Measurements from ENCODE around the gene ISM2.
A peak's percentile ranks its signal among the peaks of the same experiment; 100 is the strongest.

ISM2 gene

DNA sequence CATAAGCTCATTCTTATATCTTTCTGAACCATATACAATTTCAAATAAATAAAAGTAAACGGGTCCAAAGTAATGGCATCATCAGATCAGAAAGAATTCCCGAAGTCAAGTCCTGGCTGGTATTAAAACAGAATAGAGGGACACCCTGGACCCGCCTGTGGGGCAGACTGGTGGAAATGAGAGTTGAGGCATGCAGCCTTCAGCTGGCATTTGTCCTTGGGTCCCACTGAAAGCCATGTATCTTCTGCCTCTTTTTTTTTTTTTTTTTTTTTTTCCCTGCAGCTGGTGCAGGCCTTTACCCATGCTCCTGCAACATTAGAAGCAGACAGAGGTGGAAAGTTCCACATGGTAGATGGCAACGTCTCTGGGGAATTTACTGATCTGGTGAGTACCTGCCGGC is 30.8 kb downstream of the ISM2 start:
- DNase-seq (ENCODE audit: low read depth): no peak

DNA sequence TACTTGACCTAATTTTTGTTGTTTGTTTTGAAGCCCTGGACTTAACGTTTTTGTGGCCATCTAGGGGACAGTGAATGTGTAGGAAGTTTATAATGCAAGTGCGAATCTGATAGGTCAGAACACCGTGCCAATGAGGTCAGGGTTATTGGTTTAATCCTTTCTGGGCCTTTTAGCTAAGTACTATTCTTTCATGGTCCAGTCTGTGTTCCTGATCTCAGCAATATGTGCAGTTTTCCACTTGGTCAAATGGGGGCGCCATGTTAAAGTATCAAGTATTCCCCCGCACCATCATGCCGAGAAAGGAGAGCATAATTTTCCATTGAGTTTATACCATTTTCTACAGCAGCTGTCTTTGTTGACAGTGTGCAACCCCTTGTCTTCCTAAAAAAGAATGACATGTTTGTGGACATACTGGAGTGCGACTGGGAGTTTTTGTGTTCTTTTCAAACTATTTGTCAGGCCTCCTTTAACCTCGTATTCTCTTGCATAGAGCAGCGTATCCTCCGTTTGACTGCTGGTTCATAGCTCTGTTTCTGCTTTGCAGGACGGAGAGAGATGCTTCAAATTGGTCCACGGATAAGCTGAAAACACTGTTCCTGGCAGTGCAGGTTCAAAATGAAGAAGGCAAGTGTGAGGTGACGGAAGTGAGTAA is 39.4 kb downstream of the ISM2 start:
- DNase-seq (ENCODE audit: low read depth): peak; percentile 27

DNA sequence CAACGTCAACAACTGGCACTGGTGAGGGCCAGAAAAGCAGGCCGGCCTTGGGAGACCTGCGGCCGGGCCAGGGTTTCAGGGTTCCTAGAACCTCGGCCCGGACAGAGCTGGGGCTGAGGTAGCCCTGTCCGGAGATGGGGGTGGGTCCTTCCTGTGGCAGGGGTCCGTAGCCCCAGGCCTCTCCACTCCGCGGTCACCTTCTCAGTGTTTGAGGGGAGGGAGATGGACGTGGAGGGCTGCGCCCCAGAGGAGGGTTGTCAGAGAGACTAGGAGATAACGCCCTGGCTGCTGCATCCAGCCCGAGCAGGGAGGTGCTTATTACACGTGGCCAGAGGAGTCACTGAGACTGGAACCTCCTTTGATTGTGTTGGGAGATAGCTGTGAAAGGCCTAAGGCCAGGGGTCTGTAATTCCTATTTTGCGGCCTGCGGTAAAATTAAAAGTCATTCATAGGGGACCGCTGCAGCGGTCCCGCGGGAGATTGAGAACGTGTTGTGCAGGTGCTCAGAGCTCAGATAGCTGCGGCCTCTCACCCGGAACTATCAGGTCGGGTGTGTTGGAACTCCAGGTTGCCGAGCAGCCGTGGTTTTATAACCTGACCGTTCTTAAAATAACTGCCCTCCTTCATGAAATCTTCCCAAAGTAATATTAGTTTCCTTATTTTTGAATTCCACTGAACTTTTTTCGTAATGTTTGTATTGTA is 40.2 kb downstream of the ISM2 start:
- peak; percentile 17 for DNase-seq (ENCODE audit: low read depth)

DNA sequence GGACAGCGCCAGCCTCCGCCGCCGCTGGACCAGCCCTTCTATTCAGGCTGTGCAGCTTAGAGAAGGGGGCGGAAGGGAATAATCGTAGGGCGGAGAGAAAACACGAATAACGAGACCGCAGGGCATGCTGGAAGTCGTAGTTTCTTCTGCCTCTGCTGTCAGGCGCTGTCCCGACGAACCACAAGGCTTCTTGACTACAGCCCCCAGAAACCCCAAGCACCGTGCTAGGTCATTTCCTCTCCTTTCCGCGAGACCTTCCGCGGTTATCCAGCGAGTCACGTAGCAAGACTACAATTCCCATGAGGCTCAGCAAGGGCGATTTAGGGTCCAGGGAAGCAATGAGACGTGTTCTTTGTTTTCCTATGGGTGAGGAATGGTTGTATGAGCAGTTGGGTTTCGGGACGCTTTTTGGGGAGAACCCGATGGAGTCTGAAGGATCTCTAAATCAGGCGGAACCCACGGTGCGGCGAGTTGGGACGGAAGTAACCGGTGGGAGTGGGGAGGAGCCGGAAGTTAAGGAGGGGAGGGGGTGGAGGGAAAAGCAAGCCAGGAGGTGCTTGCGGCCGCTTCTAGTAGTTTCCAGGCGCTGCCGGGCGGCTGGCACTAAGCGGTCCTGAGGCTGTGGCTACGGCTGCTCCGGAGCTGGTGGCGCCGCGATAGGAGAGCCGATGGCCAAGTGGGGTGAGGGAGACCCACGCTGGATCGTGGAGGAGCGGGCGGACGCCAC is 40.9 kb downstream of the ISM2 start, which contains the start of the genes AHSA1 and VIPAS39:
Gene AHSA1, plus strand, starts transcription at position 572 of the 727 bp plus-strand sequence. Its CDS starts 97 bp downstream, at position 669.
Gene VIPAS39, minus strand, starts transcription at position 80 of the 727 bp plus-strand sequence. CDS start 3,499 bp downstream, outside the sequence.
- DNase-seq (ENCODE audit: low read depth): peak; percentile 92

DNA sequence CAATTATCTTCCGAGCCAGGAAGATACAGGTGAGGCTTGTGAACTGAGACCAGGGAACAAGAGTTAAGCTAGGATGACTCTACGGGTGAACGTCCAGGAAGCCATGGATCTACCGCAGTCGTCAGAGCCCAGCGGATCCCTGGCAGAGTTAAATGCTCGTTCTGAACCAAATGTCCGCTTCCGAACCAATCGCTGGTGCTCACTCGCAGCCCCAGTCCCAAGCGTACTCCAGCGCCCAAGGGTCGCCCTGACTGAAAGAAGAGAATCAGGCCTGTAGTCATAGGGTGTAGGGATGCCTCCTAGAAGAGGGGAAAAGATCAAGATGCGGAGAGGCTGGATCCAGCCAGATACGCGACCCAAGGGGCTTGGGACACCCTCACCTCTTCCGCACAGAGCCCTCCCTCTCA is 41.5 kb downstream of the ISM2 start:
- no peak for DNase-seq (ENCODE audit: low read depth)

DNA sequence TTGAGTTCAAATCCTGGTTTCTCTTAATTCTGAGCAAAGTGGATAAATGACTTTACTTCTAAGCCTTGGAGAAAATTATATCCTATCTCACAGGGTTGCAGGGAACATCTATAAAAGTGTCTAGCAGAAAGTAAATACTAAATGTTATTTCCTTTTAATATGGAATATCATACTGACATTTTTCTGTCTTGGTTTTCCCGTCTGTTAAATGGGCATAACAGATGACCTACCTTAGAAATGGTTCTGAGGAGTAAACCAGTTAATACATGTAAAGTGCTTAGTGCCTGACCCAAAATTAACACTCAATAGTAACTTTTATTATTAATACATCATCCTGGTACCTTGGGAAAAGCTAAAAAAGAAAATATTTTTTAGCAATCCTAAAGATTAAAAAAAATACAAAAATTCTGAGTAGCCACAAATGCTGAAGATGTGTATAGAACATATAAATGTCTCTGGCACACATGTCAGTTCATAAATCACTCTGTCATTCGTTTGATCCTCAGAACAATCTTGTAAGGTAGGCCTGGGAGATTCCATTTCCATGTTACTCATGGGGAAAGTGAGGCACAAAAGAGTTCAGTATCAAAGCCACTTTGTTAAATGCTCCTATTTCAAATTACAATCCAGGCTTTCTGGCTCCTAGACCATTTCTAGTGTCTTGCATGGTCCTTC is 42.5 kb downstream of the ISM2 start:
- no peak for DNase-seq (ENCODE audit: low read depth)

DNA sequence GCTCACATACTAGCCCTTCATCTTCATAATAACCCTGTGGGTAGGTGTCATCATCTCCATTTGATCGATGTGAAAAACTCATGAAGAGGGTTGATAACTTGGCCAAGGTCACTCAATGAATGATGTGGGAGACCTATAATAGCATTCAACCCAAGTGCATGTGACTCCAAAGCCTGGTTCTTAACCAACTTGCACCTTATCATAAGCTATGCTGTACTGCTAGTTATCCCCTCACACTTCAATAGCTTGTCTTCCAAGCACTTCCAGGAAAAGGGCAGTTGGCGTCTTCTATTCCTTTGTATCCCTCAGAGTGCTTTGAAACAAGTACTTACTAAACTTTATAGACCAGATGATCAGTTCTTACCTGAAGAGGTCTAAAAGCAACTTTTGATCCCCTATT is 56.4 kb downstream of the ISM2 start:
- no peak for DNase-seq (ENCODE audit: low read depth)

DNA sequence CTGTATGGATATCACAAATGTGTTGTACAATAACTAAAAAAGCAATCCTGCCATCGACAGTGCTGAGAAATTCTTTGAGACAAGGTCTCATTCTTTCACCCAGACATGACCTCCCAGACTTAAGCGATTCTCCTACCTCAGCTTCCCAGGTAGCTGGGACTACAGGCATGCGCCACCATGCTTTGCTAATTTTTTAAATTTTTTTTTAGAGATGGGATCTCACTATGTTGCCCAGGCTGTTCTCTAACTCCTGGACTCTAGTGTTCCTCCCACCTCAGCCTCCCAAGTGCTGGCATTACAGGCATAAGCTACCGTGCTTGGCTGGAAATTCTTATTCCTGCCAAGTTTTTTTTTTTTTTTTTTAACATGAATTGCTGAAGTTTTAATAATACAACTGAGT is 58.8 kb downstream of the ISM2 start:
- DNase-seq (ENCODE audit: low read depth): no peak

DNA sequence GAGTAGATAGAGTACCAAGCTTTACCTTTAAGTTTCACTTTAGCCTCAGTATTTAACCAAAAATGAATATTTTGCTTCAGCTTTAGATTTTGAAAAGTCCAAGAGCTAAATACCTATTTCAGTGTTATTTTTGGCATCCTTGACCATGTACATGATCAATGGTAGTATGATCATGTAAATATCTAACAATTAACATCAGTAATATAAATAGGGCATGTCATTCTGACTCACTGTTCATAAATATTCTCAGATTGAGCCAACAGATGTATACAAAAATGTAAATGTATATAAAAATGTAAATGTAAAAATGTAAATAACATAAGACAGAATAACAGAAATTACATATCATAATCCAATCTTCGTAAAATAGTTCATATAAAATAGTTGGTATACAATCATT is 60.0 kb downstream of the ISM2 start:
- DNase-seq (ENCODE audit: low read depth): no peak

DNA sequence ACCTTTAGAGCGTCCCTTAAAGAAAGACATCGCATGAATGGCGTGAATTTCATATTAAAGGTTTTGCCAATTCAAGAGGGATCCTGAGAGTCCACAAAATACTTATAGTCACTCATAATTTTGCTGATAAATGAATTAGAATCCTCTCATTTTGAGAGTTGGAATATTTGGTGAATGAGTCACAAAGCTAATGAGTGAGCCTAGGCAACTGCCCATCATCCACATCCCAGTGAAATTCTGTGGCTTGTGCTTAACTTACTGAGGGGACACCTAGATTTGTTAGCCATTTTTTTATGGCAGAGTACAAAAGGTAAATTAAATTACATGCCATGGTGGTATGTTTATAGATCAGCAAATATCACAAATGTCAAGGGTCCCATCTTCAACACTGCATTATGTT is 62.6 kb downstream of the ISM2 start:
- no peak for DNase-seq (ENCODE audit: low read depth)

DNA sequence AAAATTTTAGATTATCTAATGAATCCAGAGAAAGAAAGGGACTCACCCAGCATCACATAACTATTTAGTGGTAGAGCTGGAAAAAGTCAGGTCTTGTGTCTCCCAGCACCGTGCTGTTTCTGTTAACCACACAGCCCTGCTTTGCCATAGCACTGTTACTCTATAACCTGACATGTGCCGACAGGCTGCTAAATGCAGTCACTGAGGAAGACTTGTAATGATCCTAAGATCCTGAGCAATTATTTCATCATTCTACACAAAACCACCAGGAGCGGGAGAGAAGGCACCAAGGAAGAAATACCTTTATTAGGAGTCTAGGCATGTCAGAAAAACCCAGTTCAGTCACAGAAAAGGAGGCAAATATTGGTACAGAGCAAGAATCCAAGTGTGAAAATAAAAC is 72.2 kb downstream of the ISM2 start:
- no peak for DNase-seq (ENCODE audit: low read depth)

DNA sequence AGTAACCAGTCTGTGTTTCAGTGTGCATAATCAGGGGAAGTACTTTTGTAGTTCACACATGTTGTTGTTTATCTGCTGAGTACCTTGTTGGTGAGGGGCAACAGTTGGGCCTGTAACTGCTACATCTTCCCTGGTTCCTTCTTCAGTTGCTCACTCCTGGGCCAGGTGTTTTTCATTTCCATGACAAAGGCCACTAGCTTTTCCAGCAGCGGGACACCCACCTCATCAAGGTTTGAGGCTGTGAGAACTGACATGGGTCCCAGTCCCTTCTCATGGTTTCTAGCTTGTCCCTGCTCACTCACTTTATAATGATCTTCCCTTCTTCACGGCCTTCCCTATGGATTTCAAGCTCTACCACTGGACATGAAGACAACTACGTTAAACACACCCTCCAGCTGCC is 73.8 kb downstream of the ISM2 start:
- DNase-seq (ENCODE audit: low read depth): no peak
